Stimulated activated naive CD8-positive, alpha-beta T cell treated with anti-CD3 and anti-CD28 coated beads, Interleukin-15, amount 100 ng/mL, for 72 hours (primary cell): ENCODE data around the gene CDC37L1.

ENCODE experiments used
- ATAC-seq: fragments of 150-1000 bp; cut with Tn5 transposase; 2 replicates; pipeline ENCODE4 v1.10.0; 2021; ENCODE audit warnings: mild to moderate bottlenecking, moderate library complexity
- DNase-seq, 2 donors: peaks; one replicate each; pipeline ENCODE4 v3.0.0; 2021 to 2022
- H3K27ac Mint-ChIP-seq, 2 donors: one replicate each; pipeline ENCODE4 v1.8.0; 2022; ENCODE audit warnings: mild to moderate bottlenecking in 2 of 2, mixed read lengths in 2 of 2, moderate library complexity in 2 of 2
- H3K27me3 Mint-ChIP-seq: one replicate; pipeline ENCODE4 v1.8.0; 2022; ENCODE audit warnings: mixed read lengths
- H3K4me1 Mint-ChIP-seq: one replicate; pipeline ENCODE4 v1.8.0; 2022; ENCODE audit warnings: mild to moderate bottlenecking, mixed read lengths
- H3K4me3 Mint-ChIP-seq, 2 donors: one replicate each; pipeline ENCODE4 v1.8.0; 2022; ENCODE audit warnings: mild to moderate bottlenecking in 2 of 2, mixed read lengths in 2 of 2, moderate library complexity in 1 of 2
- H3K9me3 Mint-ChIP-seq, 2 donors: one replicate each; pipeline ENCODE4 v1.8.0; 2022; ENCODE audit warnings: mixed read lengths in 2 of 2

CDC37L1 gene

DNA sequence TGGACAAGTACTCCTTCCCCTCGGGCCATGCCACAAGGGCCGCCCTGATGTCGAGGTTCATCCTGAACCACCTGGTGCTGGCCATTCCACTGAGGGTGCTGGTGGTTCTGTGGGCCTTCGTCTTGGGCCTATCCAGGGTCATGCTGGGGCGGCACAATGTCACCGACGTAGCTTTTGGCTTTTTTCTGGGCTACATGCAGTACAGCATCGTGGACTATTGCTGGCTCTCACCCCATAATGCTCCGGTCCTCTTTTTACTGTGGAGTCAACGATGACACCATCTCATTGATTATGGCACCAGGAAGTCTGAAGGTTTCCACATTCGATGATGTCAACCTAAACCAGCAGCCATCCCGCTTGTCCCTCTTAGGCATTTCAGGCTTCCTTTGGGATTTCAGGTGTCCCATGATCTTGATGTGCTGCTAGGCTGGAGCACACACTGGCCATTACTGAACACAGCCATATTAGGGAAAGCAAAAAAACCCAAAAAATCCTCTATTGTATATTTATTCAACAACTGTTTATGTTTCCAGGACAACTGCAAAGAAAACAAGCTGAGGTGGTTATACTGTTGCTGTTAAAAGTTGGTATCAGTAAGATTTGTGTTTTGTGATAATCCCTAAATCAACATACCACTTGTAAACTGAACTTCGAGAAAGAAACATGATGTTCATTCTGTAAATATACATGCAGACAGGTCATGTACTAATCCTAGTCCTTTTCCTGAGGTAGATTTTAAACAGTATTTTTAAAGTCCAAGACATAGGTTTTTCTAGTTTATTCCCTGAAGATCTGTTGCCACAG is 16.2 kb upstream of the CDC37L1 start:
- Mint-ChIP-seq H3K4me3 (peak overlapping the region; percentile 89 to 96), H3K9me3 (no peaks in the 10 kb centered on the region), H3K4me1 (peaks cover 67% of the 10 kb centered on the region), H3K27ac (peak overlapping the region; percentile 77 to 85), H3K27me3 (no peaks in the 10 kb centered on the region)
- DNase-seq (no peak), ATAC-seq (peak; percentile 27)

GRCh38 chr9:4663956-4664355 is 15.4 kb upstream of the CDC37L1 start:
- Mint-ChIP-seq H3K4me1 (peaks cover 74% of the 10 kb centered on the region), H3K4me3 (peak overlapping the region; percentile 49 to 96), H3K27ac (no peak overlapping the region), H3K9me3 (no peaks in the 10 kb centered on the region), H3K27me3 (no peaks in the 10 kb centered on the region)
- no peak for DNase-seq
- ATAC-seq = no peak

DNA sequence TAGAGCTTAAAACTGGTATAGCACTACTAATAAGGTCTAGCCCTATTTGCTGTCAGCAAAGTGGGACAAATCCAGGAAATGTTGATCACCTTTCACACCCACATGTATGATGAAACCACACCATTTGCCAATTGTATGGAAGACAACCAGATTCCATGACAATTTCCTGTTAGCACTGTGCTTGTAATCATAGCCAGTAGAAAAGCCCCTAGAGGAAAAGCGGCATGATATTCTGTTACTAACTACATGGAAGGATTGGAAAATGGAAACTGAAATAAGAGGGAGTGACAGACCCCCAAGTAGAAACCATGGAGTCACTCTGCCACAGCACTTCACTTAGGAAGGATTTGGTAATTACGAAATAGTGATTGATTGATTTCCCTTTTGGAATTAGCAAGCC is 14.0 kb upstream of the CDC37L1 start:
- Mint-ChIP-seq H3K4me1 (peaks cover 80% of the 10 kb centered on the region), H3K9me3 (no peaks in the 10 kb centered on the region), H3K27ac (no peak overlapping the region)

DNA sequence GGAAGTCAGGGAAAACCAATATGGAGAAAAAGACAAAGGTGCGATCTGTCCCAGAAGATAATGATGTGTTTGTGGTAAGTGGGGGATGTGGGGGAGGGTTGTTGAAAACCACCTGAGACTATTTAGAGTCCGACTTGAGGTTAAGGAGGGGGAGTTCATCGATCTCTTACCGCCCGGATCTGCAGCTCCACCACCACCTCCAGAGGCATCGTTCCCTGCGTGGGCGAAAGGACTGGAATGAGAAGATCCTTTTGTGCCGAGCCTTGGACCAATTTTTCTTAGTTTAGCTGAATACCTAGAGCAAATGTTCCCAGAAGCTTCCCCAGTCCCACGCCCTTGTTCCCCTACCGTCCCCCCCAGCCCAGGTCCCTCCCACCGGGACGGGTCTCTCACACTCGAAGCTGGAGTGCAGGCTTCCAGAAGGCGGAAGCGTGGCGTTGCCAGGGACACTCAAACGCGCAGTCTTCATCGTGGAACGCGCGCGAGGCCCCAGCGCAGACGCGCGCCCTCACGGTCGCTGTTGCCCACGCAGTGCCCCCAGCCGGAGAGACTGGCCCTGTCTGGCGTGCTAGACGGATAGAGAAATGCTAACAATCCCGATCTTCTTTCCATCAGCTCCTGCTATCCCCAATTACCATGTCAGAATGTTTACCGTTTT is 13.2 kb upstream of the CDC37L1 start, which contains the start of gene SPATA6L:
Gene SPATA6L (minus strand): TSS at position 439 of the 658 bp plus-strand sequence. CDS start 230 bp downstream, at position 209.
- Mint-ChIP-seq H3K27me3 (no peaks in the 10 kb centered on the region), H3K4me1 (peaks cover 84% of the 10 kb centered on the region), H3K4me3 (peak within 1 kb of the TSS; percentile 86 to 89), H3K27ac (peak within 1 kb of the TSS; percentile 64 to 77), H3K9me3 (no peaks in the 10 kb centered on the region)
- ATAC-seq (peak; percentile 46), DNase-seq (peak; percentile 27 to 37)

More for the DNA sequence above, 14.0 kb upstream of the CDC37L1 start:
- Mint-ChIP-seq H3K4me3 (peak overlapping the region; percentile 86 to 89), H3K27me3 (no peaks in the 10 kb centered on the region)
- ATAC-seq = no peak
- no peak for DNase-seq

- Mint-ChIP-seq H3K4me3 (no peak overlapping the region), H3K4me1 (peaks cover 79% of the 10 kb centered on the region)
These were observed 11.7 kb upstream of the CDC37L1 start for GRCh38 chr9:4667681-4668080.

DNA sequence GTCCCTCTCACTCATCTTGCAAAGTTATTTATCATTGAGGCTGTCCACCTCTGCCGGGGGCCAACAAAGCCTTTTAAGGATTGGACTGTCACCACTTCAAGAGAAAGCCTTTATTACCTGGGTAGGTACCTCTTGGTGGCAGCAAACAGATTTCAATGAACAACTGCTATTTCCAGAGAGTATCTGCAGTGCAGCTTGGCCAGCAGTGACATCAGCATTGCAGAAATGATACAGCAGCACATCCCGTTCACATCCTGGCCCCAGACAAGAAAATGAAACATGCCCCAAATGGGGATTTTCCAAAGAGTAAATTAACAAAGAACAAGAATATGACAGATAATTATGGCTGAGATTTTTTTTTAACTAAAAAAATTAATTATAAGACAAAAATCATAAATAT is 10.8 kb upstream of the CDC37L1 start:
- H3K9me3 Mint-ChIP-seq = no peaks in the 10 kb centered on the region
- no peak overlapping the region for H3K27ac Mint-ChIP-seq
- peak overlapping the region in 1 of 2 donors; percentile 9 for H3K4me3 Mint-ChIP-seq
- no peaks in the 10 kb centered on the region for H3K27me3 Mint-ChIP-seq
- ATAC-seq (peak; percentile 70), DNase-seq (peak in 1 of 2 donors; percentile 20)
- H3K4me1 Mint-ChIP-seq = peaks cover 70% of the 10 kb centered on the region

More at GRCh38 chr9:4667681-4668080, 11.7 kb upstream of the CDC37L1 start:
- Mint-ChIP-seq H3K9me3 (no peaks in the 10 kb centered on the region), H3K27ac (no peak overlapping the region), H3K27me3 (no peaks in the 10 kb centered on the region)
- ATAC-seq = no peak
- no peak for DNase-seq

GRCh38 chr9:4669890-4670289 is 9.5 kb upstream of the CDC37L1 start:
- ATAC-seq = no peak
- no peak for DNase-seq
- no peaks in the 10 kb centered on the region for H3K27me3 Mint-ChIP-seq
- H3K27ac Mint-ChIP-seq = no peak overlapping the region
- no peaks in the 10 kb centered on the region for H3K9me3 Mint-ChIP-seq
- peaks cover 57% of the 10 kb centered on the region for H3K4me1 Mint-ChIP-seq
- H3K4me3 Mint-ChIP-seq = no peak overlapping the region

- Mint-ChIP-seq H3K4me3 (peak overlapping the region; percentile 30 to 43), H3K27ac (peak overlapping the region; percentile 34 to 65), H3K9me3 (no peaks in the 10 kb centered on the region), H3K4me1 (peaks cover 50% of the 10 kb centered on the region), H3K27me3 (no peaks in the 10 kb centered on the region)
- ATAC-seq (no peak), DNase-seq (no peak)
These were observed 8.8 kb upstream of the CDC37L1 start for GRCh38 chr9:4670591-4670990.

DNA sequence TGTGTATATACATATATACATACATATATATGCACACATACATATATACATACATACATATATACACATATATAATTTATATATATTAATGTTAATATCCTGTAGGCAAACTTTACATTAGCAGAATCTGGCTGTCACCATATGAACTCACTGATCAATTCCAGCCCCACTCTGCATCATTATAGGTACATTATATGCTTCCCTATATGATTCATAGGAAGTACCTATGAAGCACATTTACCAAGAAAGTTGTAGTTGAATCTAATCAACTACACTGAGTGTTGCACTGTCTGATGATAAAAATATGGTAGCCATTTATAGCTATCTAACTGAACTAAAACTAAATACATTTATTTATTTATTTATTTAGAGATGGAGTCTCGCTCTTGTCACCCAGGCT is 7.6 kb upstream of the CDC37L1 start:
- peaks cover 38% of the 10 kb centered on the region for H3K4me1 Mint-ChIP-seq

DNA sequence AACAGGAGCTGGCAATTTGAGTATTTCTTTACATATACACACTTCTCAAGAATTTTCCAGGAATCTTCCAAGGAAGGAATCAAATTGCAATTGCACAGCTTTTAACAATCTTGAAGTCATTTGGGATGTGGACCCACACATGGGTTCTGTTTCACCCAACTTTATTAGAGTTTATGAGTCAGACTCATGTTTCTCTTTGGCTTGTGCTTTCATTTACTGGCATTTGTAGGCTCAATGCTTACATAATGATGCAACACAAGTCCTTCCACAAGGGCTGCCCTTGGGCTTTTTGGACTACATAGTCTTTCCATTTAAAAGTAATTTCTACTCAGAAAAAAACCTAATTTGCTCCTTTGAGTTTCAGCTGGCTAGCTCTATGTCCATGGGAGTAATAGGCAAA is 4.6 kb upstream of the CDC37L1 start:
- DNase-seq = no peak
- H3K27me3 Mint-ChIP-seq = no peaks in the 10 kb centered on the region
- no peak overlapping the region for H3K27ac Mint-ChIP-seq
- peaks cover 17% of the 10 kb centered on the region for H3K4me1 Mint-ChIP-seq
- H3K9me3 Mint-ChIP-seq = no peaks in the 10 kb centered on the region
- ATAC-seq = no peak
- H3K4me3 Mint-ChIP-seq = no peak overlapping the region

More for the DNA sequence above, 7.6 kb upstream of the CDC37L1 start:
- Mint-ChIP-seq H3K27ac (no peak overlapping the region), H3K4me3 (no peak overlapping the region), H3K27me3 (no peaks in the 10 kb centered on the region), H3K9me3 (no peaks in the 10 kb centered on the region)
- ATAC-seq (peak; percentile 29), DNase-seq (no peak)

DNA sequence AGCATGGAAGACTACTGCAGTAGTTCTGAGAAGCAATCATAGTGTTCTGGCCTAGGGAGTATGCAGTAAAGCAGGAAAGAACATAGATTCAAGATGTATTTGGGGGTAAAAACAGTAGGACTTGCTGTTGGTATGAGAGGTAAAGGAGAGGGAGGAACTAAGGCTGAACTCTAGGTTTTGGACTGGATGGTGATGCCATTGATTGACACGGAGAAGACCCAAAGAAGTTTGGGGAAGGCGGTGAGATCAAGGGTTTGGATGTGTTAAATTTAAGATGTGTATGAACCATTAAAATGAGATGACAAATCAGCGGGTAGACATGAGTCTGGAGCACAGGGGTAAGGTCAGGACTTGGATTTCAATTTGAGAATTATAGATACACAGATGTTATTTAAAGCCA is 2.0 kb upstream of the CDC37L1 start:
- Mint-ChIP-seq H3K4me1 (no peaks in the 10 kb centered on the region), H3K9me3 (no peaks in the 10 kb centered on the region), H3K27ac (no peak overlapping the region), H3K27me3 (no peaks in the 10 kb centered on the region), H3K4me3 (no peak overlapping the region)
- ATAC-seq (no peak), DNase-seq (no peak)

DNA sequence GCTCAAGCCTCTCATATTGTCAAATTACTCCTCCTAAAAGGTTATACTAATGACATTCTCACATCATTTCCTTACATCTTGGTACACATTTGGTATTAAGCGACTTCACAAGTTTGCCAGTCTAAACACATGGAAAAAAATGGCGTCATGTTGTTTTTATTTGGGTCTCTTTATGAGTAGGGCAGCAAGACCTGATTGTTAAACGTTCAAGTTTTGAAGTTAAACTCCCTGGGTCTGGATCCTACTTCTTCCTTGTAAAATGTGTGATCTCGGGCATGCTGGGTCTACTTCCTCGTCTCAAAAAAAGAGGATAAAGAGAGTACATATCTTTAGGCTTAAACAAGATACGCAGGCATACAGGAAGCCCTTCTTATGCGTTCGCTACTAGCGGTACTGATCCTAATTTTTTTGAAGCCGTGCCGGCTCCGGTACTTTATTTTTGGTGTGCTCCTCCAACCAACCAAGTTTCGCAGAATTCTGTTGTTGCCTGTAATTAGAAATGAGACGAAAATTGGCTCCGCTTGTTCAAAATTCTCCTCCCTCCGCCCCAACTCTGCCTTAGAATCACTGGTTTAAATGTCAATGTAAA is 596 bp upstream of the CDC37L1 start:
- Mint-ChIP-seq H3K9me3 (no peaks in the 10 kb centered on the region), H3K4me1 (peaks cover 8% of the 10 kb centered on the region), H3K27ac (no peak overlapping the region), H3K4me3 (no peak overlapping the region), H3K27me3 (no peaks in the 10 kb centered on the region)
- DNase-seq (peak in 1 of 2 donors; percentile 53), ATAC-seq (peak; percentile 23)

DNA sequence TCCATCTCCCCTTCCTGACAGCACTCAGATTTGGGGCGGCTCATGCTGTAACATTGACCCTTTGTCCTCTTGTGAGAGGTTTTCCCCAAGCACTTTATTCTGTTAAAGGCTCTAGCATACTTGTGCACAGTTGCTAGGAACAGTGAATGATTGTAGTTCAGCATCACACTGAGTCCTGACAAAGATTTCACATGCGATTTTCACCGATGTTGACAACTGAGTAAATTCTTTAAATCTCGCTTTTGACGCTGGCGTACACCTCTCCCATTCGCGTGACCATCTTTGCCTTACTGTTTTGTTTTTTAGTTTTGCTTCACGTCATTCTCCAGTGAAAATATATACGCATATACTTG is 780 bp downstream of the CDC37L1 start:
- no peak for DNase-seq
- no peak overlapping the region for H3K4me3 Mint-ChIP-seq
- no peaks in the 10 kb centered on the region for H3K27me3 Mint-ChIP-seq
- no peak for ATAC-seq
- no peak overlapping the region for H3K27ac Mint-ChIP-seq
- no peaks in the 10 kb centered on the region for H3K9me3 Mint-ChIP-seq
- peaks cover 9% of the 10 kb centered on the region for H3K4me1 Mint-ChIP-seq

- no peaks in the 10 kb centered on the region for H3K9me3 Mint-ChIP-seq
- DNase-seq = no peak
- H3K27ac Mint-ChIP-seq = no peak overlapping the region
- H3K4me1 Mint-ChIP-seq = peaks cover 9% of the 10 kb centered on the region
- H3K4me3 Mint-ChIP-seq = no peak overlapping the region
- no peak for ATAC-seq
- H3K27me3 Mint-ChIP-seq = no peaks in the 10 kb centered on the region
These were observed 1.4 kb downstream of the CDC37L1 start for GRCh38 chr9:4680750-4681149.

DNA sequence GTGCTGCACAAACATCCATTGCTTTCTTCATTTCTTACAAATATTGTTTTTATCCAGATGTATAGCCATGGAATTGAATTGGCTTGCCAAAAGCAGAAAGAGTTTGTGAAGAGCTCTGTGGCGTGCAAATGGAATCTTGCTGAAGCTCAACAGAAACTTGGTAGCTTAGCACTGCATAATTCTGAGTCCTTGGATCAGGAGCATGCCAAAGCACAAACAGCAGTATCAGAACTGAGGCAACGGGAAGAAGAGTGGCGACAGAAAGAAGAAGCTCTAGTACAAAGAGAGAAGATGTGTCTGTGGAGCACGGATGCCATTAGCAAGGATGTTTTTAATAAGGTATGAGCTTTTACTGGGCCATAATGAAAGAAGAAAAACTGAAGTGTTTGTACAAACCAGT is 5.5 kb downstream of the CDC37L1 start:
- no peaks in the 10 kb centered on the region for H3K9me3 Mint-ChIP-seq
- H3K4me1 Mint-ChIP-seq = peaks cover 26% of the 10 kb centered on the region
- ATAC-seq = no peak
- no peaks in the 10 kb centered on the region for H3K27me3 Mint-ChIP-seq
- DNase-seq = no peak
- no peak overlapping the region for H3K27ac Mint-ChIP-seq
- no peak overlapping the region for H3K4me3 Mint-ChIP-seq

GRCh38 chr9:4686112-4686511 is 6.7 kb downstream of the CDC37L1 start:
- ATAC-seq = peak; percentile 45

More at GRCh38 chr9:4686112-4686511, 6.7 kb downstream of the CDC37L1 start:
- Mint-ChIP-seq H3K27ac (no peak overlapping the region), H3K9me3 (no peaks in the 10 kb centered on the region), H3K4me3 (no peak overlapping the region), H3K4me1 (peaks cover 39% of the 10 kb centered on the region), H3K27me3 (no peaks in the 10 kb centered on the region)
- no peak for DNase-seq
